Endothelial cell of umbilical vein (primary cell): ENCODE results near the gene EIF2B4. TPM values are rescaled to one million over a fixed set of nuclear protein-coding genes. Genes with fewer than 3 reads are reported as not detected.

Source experiments
- BruUV-seq: library from RNA; stranded (reverse); fragments of 400-500 nt; replicated peaks from 2 replicates; lab custom pipeline; 2021; lab: Mats Ljungman, UMichigan
- CTCF ChIA-PET: fragments of 300-600, 350-600 bp; sonication (Branson Sonifier 250); formaldehyde crosslinking; loops from one replicate; lab custom pipeline; 2021; ENCODE audit warnings: antibody characterized with exemption, inconsistent platforms; lab: Charles Lee
- POLR2A ChIA-PET: fragments of 300-600, 350-600 bp; sonication (Branson Sonifier 250); formaldehyde crosslinking; loops from one replicate; lab custom pipeline; 2021; ENCODE audit warnings: antibody characterized with exemption, inconsistent platforms; lab: Charles Lee
- DNase-seq: peaks from one replicate; pipeline ENCODE4 v3.0.0-alpha.2; 2011; ENCODE audit warnings: low read depth, low spot score
- FAIRE-seq: peaks from 2 replicates; lab custom pipeline; 2011; peaks lifted over from hg19 to GRCh38; lab: Jason Lieb, UNC
- H2AFZ ChIP-seq: 2 replicates; pipeline ENCODE4 v1.6.0; 2012; ENCODE audit warnings: low read depth, low read length, control low read depth, inconsistent platforms
- H3K27ac ChIP-seq: 2 replicates; pipeline ENCODE4 v1.5.1; 2011; ENCODE audit warnings: low read depth, mild to moderate bottlenecking, control low read depth, low read length, moderate library complexity; ENCODE audit not compliant: insufficient read depth
- H3K27me3 ChIP-seq, 2 experiments: 2 replicates each; pipeline versions ENCODE4 v1.6.0 to v1.6.1; 2011; ENCODE audit warnings: low read length in 2 of 2, mixed read lengths in 1 of 2; ENCODE audit not compliant: control insufficient read depth in 2 of 2, insufficient read depth in 2 of 2
- H3K36me3 ChIP-seq, 2 experiments: 2 replicates in 1 of 2; 3 replicates in 1 of 2; pipeline ENCODE4 v1.5.1; 2011; ENCODE audit warnings: low read length in 2 of 2, mild to moderate bottlenecking in 1 of 2, moderate library complexity in 1 of 2; ENCODE audit not compliant: control insufficient read depth in 2 of 2, insufficient read depth in 2 of 2; ENCODE audit errors: extremely low read depth in 1 of 2
- H3K4me1 ChIP-seq: 3 replicates; pipeline ENCODE4 v1.5.1; 2011; ENCODE audit warnings: mild to moderate bottlenecking, low read length; ENCODE audit not compliant: control insufficient read depth, insufficient read depth; ENCODE audit errors: extremely low read depth
- H3K4me2 ChIP-seq: 2 replicates; pipeline ENCODE4 v1.6.1; 2011; ENCODE audit warnings: low read length, control low read depth, mixed read lengths; ENCODE audit not compliant: insufficient read depth
- H3K4me3 ChIP-seq, 3 experiments: fragments of 200-600 bp in 1 of 3; sonication (generic), shearing (Covaris generic) in 1 of 3; replicated peaks in 1 of 3; 2 replicates each; pipeline ENCODE4 v1.5.1; 2011 to 2016; ENCODE audit warnings: control low read depth in 3 of 3, low read length in 3 of 3, mild to moderate bottlenecking in 2 of 3, inconsistent platforms in 1 of 3, low read depth in 1 of 3, moderate library complexity in 1 of 3; ENCODE audit not compliant: insufficient read depth in 1 of 3
- H3K79me2 ChIP-seq: 2 replicates; pipeline ENCODE4 v1.6.0; 2012; ENCODE audit warnings: low read length, inconsistent platforms; ENCODE audit not compliant: control insufficient read depth, insufficient read depth
- H3K9ac ChIP-seq: replicated peaks from 2 replicates; pipeline ENCODE3; 2011; ENCODE audit warnings: low read length, control low read depth; ENCODE audit not compliant: insufficient read depth; ENCODE audit errors: extremely low read depth
- H3K9me1 ChIP-seq: replicated peaks from 3 replicates; pipeline ENCODE4 v1.6.0; 2011; ENCODE audit warnings: mild to moderate bottlenecking, low read length; ENCODE audit not compliant: control insufficient read depth, insufficient read depth; ENCODE audit errors: extremely low read depth
- H3K9me3 ChIP-seq: replicated peaks from 2 replicates; pipeline ENCODE4 v1.5.1; 2012; ENCODE audit warnings: low read length, inconsistent platforms; ENCODE audit not compliant: control insufficient read depth, insufficient read depth
- H4K20me1 ChIP-seq: replicated peaks from 2 replicates; pipeline ENCODE3; 2011; ENCODE audit warnings: mild to moderate bottlenecking, low read length; ENCODE audit not compliant: control insufficient read depth, insufficient read depth; ENCODE audit errors: extremely low read depth
- CTCF ChIP-seq, 2 donors: IDR thresholded peaks; 1 replicate in 1 of 2; 2 replicates in 1 of 2; pipeline ENCODE4 v1.5.1; 2011; ENCODE audit warnings: low read length in 2 of 2, mild to moderate bottlenecking in 2 of 2, moderate library complexity in 2 of 2, control low read depth in 1 of 2, inconsistent platforms in 1 of 2, low read depth in 1 of 2; ENCODE audit not compliant: insufficient read depth in 1 of 2; ENCODE audit errors: extremely low read depth in 1 of 2
- EZH2 ChIP-seq: IDR thresholded peaks from 2 replicates; pipeline ENCODE4 v1.6.1; 2012; ENCODE audit warnings: borderline replicate concordance, low read depth, mild to moderate bottlenecking, moderate library complexity, low read length, inconsistent platforms; ENCODE audit not compliant: severe bottlenecking
- FOS ChIP-seq: IDR thresholded peaks from 2 replicates; pipeline ENCODE4 v1.6.1; 2011; ENCODE audit warnings: mild to moderate bottlenecking, low read length, moderate library complexity, borderline replicate concordance; ENCODE audit not compliant: insufficient read depth
- GATA2 ChIP-seq: IDR thresholded peaks from 2 replicates; pipeline ENCODE4 v1.7.0; 2011; ENCODE audit warnings: low read depth, mild to moderate bottlenecking, moderate library complexity, mixed read lengths, low read length; ENCODE audit not compliant: insufficient read length, insufficient read depth
- JUN ChIP-seq: IDR thresholded peaks from 2 replicates; pipeline ENCODE4 v1.6.1; 2011; ENCODE audit warnings: borderline replicate concordance, low read depth; ENCODE audit not compliant: insufficient read length, insufficient read depth
- MAX ChIP-seq: IDR thresholded peaks from 2 replicates; pipeline ENCODE4 v1.6.1; 2011; ENCODE audit not compliant: insufficient read depth, insufficient read length
- MYC ChIP-seq: IDR thresholded peaks from one replicate; pipeline ENCODE4 v1.6.1; 2011; ENCODE audit warnings: mild to moderate bottlenecking, low read depth, low read length
- POLR2A ChIP-seq: IDR thresholded peaks from 2 replicates; pipeline ENCODE4 v1.6.1; 2012; ENCODE audit warnings: low read depth, mild to moderate bottlenecking, control low read depth, low read length
- POLR2AphosphoS5 ChIP-seq: IDR thresholded peaks from 2 replicates; pipeline ENCODE4 v1.6.1; 2012; ENCODE audit warnings: low read depth, mild to moderate bottlenecking, control low read depth, low read length, moderate library complexity; ENCODE audit not compliant: insufficient read depth
- dilution Hi-C: fragments of 300-500 bp; cut with MboI; formaldehyde crosslinking; loops from one replicate; pipeline ENCODE4 v1.15.0; 2019; ENCODE audit warnings: low sequenced_read_pairs; ENCODE audit not compliant: extremely low pct_ligation_motif_present
- intact Hi-C: fragments of 100-400 bp; cut with micrococcal nuclease; formaldehyde crosslinking; loops from one replicate; pipeline ENCODE4 v1.10.0; 2022
- polyA plus RNA-seq, 4 experiments: library from polyadenylated mRNA; depleted of rRNA in 3 of 4; stranded (reverse) in 3 of 4; unstranded in 1 of 4; fragments of >200 nt; gene quantifications; 2 replicates each; pipeline versions ENCODE4 v1.2.1 to v1.2.3, GENCODE V29; 2011 to 2012; ENCODE audit warnings: missing spikeins in 1 of 4
- total RNA-seq: library from RNA; stranded (reverse); gene quantifications from 2 replicates; pipeline ENCODE4 v1.2.3, GENCODE V29; 2021

EIF2B4 gene
- total and polyA plus RNA-seq, 2 donors (not counting 3 experiments of a cell fraction or from before 2014, with no cell fraction given), result 43.7 to 63.2 TPM

GRCh38 chr2:27408601-27409320 is 38.6 kb upstream of the EIF2B4 start:
- CTCF ChIA-PET, result interaction anchor here (1.0 to 4.3 kb wide), 9 partner anchors 11 to 274 kb away, joined by 3 to 75 read pairs (median 5); partner anchors contain the start of genes GTF3C2, NRBP1, SLC4A1AP and SUPT7L
- Histone ChIP-seq H3K27me3 (peaks cover 1 to 5% of the 10 kb centered on the region in 2 experiments), H3K36me3 (peaks cover 0 to 6% of the 10 kb centered on the region in 2 experiments), H4K20me1 (peaks cover 2% of the 10 kb centered on the region), H3K79me2 (peaks cover 54% of the 10 kb centered on the region), H3K9me3 (no peaks in the 10 kb centered on the region), H2AFZ (peak overlapping the region; percentile 71), H3K4me1 (peaks cover 20% of the 10 kb centered on the region), H3K4me2 (peak overlapping the region; percentile 99), H3K9me1 (no peaks in the 10 kb centered on the region), H3K4me3 (peak overlapping the region; percentile 71 to 90 (median 84)), H3K27ac (peak overlapping the region; percentile 73), H3K9ac (peak overlapping the region; percentile 85)
- POLR2A ChIA-PET, result interaction anchor here (2.9 kb wide), 1 partner anchor 20 kb away, joined by 18 read pairs; the partner anchor contains the start of gene NRBP1
- intact Hi-C loops, result loop anchor here (1.0 to 5.0 kb wide), 6 partner anchors 20 to 275 kb away; partner anchors contain the start of genes CCDC121, GPN1, IFT172 and NRBP1
- dilution Hi-C loops, result no loop called here
- BruUV-seq, result TSS peak; percentile 45
- FAIRE-seq (peak; percentile 69), DNase-seq (peak; percentile 12)
- TF ChIP-seq MYC (no peak), GATA2 (no peak), MAX (no peak), EZH2 (no peak), POLR2A (no peak), JUN (no peak), FOS (no peak), CTCF (IDR thresholded peaks at IDR 0.05; ENCODE audit: extremely low read depth in 1 of 2, insufficient read depth in 1 of 2, low read depth in 1 of 2, low read length in 2 of 2) (no peak), POLR2AphosphoS5 (no peak)
